HG03558 (cell line): Measurements from ENCODE around the gene UCHL5.
A peak's percentile ranks its signal among the peaks of the same experiment; 100 is the strongest.
"Not testable (repeated sequence)": the region's sequence is repeated elsewhere in the genome, so short reads cannot be mapped to it uniquely, and the experiment has no call there.

Experiments
- ATAC-seq: cut with Tn5 transposase; IDR thresholded peaks from one replicate; pipeline ENCODE4 v1.9.1; 2021; ENCODE audit warnings: moderate number of reproducible peaks; ENCODE audit not compliant: unreplicated experiment; ENCODE audit errors: extremely low read depth

Gene UCHL5

GRCh38 chr1:193014400-193014799, 44.8 kb downstream of the UCHL5 start:
- no peak for ATAC-seq

DNA sequence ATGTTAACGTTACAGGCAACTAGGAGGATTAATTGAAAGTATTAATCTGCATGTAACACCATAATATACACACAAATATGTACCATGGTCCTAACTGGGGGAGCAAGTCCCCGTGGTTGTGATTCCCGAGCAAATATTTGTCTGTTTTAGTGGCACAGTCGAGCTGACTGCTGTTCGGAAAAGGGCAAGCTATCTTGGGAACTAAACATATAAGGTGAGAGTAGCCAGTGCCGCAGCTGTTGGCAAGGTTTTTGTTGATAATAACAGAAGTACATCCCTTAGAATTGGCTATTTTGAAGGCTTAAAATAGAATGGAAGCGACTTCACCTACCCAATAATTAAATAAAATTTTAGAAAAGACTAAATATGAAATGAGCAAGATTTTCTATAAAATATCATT, 45.5 kb downstream of the UCHL5 start:
- ATAC-seq = no peak

GRCh38 chr1:193013005-193013404, 46.2 kb downstream of the UCHL5 start:
- no peak for ATAC-seq

GRCh38 chr1:193011406-193011805, 47.8 kb downstream of the UCHL5 start:
- ATAC-seq = no peak

- ATAC-seq = no peak
Observed at GRCh38 chr1:193009501-193009900, 49.7 kb downstream of the UCHL5 start.

GRCh38 chr1:193005785-193006184, 53.4 kb downstream of the UCHL5 start:
- no peak for ATAC-seq

DNA sequence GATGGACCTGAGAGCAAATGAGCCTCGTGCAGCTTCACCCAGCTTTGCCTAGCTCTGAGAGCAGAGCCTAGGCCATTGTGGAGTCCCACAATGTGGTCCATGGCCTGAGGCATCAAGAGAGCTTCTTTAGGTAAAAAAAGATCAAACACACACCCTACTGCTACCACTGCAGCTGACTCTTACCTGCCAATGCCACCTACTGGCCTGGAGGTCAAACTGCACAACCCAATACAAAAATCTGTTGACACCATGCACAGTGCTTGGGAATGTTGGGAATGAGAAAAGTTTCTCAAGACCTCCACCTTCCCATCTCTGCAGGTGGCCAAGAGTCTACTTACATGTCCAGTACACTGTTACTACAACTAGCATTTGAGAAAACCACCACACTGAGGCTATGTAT, 60.6 kb downstream of the UCHL5 start:
- no peak for ATAC-seq

DNA sequence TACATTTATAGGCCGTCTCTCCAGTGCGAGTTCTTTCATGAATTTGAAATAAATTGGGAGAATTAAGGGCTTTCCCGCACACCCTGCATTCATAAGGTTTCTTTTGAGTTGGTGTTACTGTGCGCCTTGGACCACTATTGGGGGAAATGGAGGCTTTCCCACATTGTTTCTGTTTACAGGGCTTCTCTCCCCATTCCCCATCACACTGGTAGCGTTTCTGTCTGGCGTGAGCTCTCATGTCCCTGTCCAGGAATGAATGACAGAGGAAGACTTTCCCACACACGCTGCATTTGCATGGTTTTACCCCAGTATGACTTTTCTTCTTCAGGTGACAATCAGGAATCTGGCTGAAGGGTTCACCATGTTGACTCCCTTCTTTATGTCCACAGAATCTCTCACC, 65.0 kb downstream of the UCHL5 start:
- ATAC-seq = no peak

GRCh38 chr1:192993426-192994085, 65.6 kb downstream of the UCHL5 start:
- ATAC-seq = peak; percentile 42

DNA sequence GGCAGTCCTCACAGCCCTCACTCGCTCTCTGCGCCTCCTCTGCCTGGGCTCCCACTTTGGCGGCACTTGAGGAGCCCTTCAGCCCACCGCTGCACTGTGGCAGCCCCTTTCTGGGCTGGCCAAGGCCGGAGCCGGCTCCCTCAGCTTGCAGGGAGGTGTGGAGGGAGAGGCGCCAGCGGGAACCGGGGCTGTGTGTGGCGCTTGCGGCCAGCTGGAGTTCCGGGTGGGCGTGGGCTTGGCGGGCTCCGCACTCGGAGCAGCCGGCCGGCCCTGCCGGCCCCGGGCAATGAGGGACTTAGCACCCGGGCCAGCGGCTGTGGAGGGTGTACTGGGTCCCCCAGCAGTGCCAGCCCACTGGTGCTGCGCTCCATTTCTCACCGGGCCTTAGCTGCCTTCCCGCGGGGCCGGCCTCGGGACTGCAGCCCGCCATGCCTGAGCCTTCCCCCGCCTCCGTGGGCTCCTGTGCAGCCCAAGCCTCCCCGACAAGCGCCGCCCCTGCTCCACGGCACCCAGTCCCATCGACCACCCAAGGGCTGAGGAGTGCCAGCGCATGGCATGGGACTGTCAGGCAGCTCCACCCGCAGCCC, 72.3 kb downstream of the UCHL5 start:
- ATAC-seq = not testable (repeated sequence)

GRCh38 chr1:192986110-192986747, 72.9 kb downstream of the UCHL5 start:
- no peak for ATAC-seq

GRCh38 chr1:192984080-192984479, 75.1 kb downstream of the UCHL5 start:
- ATAC-seq = no peak

GRCh38 chr1:192983349-192983980, 75.7 kb downstream of the UCHL5 start:
- no peak for ATAC-seq

DNA sequence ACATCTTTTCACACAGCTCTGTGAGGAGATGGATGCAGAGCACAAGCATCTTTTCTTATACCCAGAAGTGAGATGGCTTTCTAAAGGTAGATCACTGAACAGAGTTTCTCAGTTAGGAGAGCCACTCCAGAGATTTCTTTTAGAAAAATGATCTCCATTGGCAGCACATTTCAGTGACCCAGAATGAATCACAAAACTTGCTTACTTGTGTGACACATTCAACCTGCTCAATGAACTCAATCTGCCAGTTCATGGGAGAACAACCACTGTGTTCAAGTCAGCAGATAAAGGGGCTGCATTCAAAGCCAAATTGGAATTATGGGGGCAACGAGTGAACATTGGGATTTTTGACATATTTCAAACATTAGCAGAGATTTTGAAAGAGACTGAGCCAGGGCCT, 78.3 kb downstream of the UCHL5 start:
- ATAC-seq = no peak

DNA sequence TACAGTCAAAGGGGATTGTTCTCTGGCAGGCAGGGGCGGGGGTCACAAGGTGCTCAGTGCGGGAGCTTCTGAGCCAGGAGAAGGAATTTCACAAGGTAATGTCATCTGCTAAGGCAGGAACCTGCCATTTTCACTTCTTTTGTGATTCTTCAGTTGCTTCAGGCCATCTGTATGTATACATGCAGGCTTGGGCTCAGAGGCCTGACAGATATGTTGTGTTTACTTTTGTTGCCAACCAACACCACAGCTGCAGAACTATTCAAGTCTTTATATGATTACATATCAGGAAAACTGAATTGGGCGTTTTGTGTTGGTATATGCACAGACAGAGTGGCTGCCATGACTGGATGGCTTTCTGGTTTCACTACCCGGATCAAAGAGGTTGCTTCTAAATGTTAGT, 78.8 kb downstream of the UCHL5 start:
- not testable (repeated sequence) for ATAC-seq

DNA sequence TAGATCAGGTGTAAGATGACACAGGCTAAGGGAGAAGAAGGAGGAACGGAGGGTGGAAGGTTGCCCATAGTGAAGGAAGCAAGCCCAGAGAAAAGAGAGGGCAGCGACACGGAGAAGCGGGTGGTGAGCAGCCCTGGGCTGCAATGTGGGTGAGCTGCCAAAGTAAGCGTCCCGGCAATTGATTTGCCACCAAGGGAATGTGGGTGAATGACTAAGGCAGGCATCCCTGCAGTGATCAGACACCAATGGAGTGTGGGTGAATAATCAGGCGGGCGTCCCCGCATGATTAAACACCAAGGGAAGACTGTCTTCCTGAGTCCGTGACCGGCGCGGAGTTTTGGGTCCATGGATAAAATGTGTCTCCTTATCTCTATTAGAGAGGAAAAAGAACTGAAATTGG, 79.6 kb downstream of the UCHL5 start:
- no peak for ATAC-seq

DNA sequence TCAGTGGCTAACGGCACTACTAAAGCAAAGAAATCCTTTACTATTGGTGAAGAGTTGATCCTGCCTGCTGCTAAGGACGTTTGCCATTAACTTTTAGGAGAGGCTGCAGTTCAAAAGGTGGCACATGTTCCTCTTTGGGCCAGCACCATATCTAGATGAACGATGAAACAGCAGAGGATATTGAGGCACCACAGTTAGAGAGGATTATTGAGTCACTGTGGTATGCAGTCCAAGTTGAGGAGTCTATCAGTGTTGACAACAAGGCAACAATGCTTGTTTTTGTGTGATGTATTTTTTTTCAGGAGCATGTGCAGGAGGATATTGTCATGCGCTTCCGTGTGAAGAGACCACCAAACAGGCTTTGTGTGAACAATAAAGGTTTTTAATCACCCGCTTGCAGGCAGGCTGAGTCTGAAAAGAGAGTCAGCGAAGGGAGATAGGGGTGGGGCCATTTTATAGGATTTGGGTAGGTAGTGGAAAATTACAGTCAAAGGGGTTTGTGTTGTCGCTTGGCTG, 80.9 kb downstream of the UCHL5 start:
- ATAC-seq = no peak

- no peak for ATAC-seq
Observed at GRCh38 chr1:192977089-192977706, 82.0 kb downstream of the UCHL5 start.

- ATAC-seq = no peak
Observed at GRCh38 chr1:192976576-192976975, 82.6 kb downstream of the UCHL5 start.

DNA sequence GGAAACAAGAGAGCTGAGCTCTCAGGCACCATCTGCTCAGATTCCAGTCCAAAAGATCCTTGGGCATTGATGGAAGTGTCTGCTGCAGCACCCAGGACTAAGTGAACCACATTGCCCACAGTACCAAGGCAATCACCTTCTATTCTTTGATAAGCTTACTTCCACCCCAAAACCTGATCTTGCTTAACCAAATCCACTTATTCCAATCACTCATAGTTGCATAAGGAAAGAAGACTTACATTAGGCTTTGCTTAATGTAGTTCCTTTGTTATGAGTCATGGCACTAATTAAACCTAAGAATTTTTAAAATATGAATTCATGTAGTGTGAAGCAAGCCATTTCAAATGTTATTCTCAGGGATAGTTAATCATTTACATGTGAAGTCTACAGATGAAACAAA, 84.5 kb downstream of the UCHL5 start:
- ATAC-seq = no peak

- ATAC-seq = no peak
Observed at GRCh38 chr1:192973988-192974387, 85.2 kb downstream of the UCHL5 start.
